NCI-H1105 treated with DMSO at 0.1 percent for 48 hours (cell line): Measurements from ENCODE around the gene AUTS2.

Experiments
- DNase-seq: peaks from one replicate; lab custom pipeline; 2025; lab: John Stamatoyannopoulos, UW

AUTS2 gene

DNA sequence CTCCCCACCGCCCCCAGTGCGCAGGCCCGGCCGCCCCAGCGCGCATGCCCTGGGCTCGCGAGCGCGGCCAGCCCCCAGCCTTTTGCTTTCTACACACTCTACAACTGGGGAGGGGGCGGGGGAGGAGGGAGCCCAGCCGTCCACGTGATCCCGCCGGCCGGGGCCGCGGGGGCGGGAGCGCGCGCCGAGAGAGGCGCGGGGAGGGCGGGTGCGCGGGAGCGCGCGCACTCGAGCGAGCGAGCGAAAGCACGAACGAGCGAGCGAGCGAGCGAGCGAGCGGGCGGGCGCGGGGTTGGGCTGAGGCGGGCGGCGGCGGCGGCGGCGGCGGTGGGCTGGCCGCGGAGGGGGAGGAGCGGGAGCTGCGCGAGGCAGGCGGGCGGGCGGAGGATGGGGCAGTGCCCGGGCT lies at the start of gene AUTS2:
TSS of gene AUTS2 (plus strand) at position 395 of the 406 bp plus-strand sequence. CDS start 1,179 bp downstream, outside the sequence.
- DNase-seq = no peak

DNA sequence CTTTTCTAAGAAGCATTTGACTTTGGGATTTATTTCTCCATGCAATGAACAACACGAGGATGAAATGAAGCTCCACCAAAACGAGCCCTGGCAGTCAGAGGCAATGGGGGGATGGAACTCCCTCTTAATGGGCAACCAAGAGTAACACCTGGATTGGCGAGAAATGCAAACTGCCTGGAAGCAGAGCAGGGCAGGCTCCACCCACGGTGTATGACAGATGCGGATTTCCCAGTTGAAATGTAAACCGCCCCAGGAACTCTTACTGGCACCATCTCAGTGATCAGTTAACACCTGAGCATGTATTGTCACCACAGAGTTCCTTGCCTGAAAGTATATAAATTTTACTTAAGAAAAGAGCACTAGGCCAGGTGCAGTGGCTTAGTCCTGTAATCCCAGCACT lies 47.3 kb upstream of the AUTS2 start:
- no peak for DNase-seq

DNA sequence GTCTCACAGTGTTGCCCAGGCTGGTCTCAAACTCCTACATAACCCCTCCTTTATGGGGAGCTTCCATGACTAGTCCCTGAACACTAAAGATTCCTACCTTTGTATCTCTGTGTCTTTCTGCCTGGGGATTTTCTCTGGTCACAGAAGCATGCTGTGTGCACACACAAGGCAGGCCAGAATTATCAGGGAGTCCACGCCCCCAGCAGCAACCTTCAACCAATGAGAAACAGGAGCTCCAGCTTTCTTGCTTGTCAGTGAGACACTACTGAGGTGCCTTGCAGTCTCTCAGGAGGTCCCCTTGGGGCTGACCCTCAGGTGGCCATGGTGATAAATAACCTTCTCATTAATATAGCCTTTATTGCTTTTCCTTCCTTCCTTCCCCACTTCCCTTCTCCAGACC lies 45.1 kb upstream of the AUTS2 start:
- no peak for DNase-seq

DNA sequence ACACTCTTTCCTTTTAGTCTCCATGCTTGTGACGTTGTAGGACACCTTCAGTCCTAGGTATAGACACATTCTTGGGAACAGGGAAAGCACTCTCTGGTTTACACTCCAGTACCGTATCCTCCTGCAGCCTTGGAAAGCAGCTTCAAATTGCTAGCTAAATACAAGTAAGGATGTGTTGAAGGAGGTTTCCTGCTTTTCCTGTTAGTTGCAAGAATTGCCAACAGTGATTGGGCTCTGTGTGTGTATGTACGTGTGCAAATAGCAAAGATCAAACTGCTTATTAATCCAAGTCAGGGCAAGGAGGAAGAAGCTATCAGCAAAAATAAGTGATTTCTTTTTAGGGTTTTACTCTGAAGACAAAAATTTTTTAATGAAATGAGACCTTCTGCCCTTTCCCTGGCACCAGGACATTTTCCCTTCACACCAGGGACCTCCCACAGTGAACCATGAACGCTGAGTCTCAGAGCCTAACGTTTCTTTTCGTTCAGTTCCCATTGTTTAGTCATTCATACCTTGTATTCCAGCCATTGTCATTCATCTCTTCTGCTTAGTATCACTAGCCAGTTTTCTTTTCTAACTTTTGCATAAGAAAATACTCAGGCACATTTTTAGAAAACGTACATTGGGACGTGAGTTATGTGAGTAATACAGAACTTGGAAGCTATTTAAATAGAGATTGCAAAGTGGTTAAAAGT lies 36.9 kb upstream of the AUTS2 start:
- no peak for DNase-seq

DNA sequence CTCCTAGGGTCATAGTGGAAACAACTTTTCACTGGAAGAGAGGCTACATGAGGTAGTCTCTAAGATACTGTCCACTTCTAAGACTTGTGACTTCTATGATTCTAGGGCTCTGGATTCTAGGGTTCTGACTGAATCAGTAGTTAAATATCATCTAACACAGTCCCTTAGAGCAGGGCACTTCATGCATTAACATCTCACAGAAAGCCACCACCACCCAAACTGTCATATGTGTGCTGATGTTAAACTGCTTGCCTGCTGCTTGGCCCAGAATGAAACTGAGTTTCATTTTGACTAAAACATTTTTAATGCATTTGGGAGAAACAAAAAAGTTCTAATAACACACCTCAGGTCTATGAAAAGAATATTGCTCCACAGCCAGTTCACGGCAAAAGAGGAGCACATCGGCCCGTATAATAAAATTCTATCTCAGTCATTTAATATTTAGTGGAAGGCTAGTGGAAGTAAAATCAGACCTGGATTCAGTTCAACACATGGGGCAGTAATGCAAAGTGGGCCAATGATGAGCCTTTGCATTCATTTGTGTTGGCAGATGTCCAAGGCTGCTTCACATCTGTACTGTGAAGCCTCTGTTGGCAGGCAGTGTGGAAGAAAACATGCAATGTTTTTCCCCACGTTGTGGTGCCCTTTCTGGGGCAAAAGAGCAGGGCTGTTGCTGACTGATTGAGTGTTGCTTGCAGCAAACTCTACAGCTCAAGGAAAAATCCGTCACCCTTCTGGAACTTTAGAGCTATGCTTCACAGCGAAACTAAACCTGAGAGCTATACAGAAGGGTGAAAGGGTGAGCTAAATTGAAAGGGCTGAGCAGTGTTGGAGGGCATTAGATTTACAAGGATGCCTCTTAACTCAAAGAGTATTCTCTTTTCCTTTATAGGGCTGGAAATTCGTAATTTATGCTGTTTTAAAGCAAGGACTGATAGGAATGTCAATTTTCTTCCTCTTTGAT lies 33.5 kb upstream of the AUTS2 start:
- DNase-seq = peak; percentile 84

DNA sequence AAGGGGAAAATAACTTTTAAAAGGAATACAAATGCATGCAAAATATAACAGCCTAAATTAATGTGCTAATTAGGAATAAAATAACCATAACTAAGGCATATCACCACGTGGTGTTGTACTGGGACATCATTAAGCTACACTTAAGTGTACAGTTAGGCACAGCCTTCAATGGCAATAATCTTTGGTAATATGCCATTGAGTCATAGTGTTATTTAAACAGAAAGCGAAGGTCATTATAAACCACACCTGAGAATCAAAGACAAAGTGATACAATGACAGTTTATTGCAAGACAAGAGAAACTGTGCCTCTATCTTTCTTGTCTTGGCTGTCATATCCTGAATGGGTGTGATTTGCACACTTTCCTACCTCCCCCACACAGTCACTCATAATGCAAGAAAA lies 30.5 kb upstream of the AUTS2 start:
- no peak for DNase-seq

DNA sequence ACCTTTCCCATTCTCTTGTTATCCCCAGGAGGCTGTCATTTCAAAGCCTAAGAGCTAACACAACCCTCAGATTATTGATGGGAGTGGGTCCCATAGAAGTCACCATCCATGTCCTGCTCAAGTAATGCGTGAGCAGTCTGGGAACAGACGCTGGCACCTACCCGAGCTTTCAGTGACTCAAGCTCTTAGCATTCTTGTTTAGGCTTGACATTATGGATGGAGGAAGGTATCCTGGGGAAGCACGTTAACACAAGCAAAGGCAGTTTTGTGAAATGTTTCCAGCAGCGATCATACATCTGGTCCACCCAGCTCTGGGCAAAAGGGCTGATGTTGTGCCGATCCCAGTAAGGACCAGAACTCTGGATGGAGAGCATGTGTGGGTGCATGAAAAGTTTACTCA lies 30.0 kb upstream of the AUTS2 start:
- DNase-seq = no peak

DNA sequence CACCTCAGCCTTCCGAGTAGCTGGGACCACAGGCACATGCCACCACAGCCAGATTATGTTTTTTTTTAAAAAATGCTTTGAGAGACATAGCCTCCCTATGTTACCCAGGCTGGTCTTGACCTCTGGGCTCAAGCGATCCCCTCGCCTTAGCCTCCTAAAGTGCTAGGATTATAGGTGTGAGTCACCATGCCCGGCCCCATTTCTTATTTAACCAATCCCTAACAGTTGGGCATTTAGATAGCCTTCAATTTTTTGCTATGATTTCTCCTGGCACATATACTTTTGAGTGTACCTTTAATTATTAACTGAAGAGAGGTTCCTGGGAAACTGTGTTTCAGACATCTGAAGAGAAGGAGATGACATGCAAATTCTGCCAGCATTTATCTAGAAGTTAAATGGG lies 22.6 kb upstream of the AUTS2 start:
- no peak for DNase-seq

DNA sequence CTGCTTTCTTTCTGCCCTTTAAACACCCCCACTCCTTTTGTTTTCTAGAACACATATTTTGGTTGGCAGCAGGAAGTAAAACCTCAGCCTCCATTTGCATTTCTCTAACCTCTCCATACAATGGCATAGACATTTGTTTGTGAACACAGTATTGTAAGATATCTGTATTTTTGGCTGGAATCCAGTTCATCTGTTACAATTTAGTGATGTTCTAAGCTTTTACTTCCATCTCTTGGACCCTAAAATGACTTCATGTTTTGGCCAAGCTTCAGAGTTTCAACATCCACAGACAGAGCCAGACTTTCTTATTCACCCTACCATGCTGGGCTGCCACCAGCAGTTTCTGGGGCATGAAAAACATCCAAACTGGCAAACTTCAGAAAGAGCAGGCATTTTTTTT lies 21.1 kb upstream of the AUTS2 start:
- no peak for DNase-seq

DNA sequence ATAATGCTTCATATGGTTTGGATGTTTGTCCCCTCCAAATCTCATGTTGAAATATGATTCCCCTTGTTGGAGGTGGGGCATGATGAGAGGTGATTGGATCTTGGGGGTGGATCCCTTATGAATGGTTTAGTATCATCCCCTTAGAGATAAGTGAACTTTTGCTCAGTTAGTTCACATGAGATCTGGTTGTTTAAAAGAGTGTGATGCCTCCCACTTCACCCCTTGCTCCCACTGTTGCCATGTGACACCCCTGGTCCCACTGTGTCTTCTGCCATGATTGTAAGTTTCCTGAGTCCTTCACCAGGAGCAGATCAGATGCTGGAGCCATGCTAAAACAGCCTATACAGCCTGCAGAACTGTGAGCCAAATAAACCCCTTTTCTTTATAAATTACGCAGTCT lies 13.1 kb upstream of the AUTS2 start:
- DNase-seq = no peak

DNA sequence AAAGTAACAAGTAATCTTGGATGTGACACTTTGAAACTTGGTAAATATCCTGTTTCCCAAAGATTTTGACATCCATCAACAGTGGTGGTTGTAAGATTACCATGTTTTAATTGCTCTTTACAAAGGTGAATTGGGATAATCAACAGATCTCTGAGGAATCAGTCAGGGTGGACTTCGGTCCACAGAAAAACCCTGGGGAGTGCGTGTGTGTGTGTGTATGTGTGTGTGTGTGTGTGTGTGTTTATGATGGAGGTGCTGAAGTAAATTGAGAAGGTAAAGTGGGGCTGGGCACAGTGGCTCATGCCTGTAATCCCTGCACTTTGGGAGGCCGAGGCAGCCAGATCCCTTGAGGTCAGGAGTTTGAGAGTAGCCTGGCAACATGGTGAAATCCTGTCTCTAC lies 12.0 kb upstream of the AUTS2 start:
- no peak for DNase-seq

DNA sequence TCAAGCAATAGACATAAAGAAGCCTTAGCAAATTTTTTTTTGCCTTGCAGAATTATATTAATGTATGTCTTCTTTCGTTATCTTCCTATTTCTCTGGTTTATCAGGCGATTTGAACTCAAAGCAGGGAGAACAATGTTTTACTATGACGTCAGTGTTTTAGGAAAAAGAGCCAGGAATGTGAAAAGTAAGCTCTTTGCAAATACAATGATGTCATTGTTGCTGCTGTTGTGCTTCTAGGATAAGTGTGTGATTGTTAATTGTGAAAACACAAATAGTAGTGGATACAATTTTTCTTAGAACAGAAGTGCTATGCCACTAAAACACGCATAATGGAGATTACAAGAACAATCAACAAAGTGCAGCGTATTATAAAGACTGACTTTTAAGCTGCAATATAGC lies 9.5 kb upstream of the AUTS2 start:
- DNase-seq = no peak

DNA sequence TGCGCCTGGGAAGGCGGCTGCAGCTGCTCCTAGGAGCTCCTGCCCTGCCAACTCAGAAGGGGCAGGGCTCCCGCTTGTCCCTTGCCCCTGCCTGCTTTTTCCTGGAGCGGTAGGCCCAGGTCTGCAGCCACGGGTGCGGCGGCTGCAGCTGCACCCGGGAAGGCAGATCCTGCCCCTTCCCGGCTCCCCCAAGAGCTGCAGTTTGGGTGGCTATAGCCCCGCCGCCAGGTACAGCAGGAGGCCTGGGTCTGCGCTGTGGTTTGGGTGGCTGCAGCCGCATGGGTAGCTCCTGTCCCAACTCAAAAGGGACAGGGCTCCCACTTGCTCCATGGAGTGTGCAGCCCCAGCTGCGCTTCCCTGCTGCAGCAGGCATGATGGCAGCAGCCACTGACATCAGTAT lies 6.5 kb upstream of the AUTS2 start:
- no peak for DNase-seq

DNA sequence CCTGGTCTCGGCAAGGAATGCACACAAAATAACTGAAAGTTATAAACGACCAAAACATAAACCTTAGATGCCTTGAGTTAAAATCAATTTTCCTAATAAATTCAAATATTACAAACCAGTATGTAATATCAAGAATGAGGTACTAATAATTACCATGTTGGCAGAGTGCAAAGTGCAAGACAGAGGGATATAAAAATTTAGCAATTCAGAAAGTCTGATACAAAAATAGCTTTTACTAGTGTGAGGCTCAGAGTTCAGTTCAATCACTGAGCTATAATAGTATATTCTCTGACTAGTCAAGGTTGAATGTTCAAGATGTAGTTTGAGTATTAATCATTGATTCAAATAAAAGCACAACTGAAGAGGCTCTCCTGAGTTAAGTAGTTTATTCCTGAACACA lies 4.8 kb upstream of the AUTS2 start:
- DNase-seq = no peak

DNA sequence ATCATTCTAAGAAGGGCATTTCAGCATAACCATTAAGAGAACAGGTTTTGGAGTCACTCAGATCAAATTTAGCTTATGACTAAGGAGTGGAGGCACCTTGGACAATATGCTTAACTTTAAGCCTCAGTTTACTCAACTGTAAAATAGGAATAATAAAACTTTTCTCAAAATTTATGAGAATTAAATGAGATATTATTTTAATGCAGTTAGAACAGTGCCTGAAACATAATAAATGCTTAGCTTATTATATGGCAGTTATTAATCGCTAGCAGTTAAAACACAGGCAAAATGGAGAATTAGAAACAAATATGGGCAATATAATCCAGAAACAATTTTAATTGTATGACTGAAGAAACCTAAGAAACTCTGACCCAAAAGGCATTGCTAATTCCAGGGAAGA lies 2.9 kb upstream of the AUTS2 start:
- DNase-seq = no peak

DNA sequence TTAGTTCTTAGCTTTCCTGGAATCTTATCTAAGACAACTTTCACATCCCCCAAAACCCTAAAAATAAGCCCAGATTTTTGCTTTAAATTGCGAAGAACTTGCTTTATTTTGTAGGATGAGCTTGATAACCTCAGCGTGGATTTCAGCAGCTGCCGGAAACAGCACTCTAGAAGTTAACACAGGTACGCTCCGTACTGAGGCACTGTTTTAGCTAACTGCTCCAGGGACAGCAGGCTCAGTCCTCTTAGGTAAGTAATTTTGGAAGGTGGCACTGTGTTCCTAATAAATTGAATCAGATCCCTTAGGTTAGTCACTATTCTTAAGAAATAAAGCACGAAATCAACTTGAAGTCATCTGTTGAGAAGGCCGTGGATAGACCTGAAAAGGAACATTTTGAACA lies 2.2 kb upstream of the AUTS2 start:
- DNase-seq = no peak

DNA sequence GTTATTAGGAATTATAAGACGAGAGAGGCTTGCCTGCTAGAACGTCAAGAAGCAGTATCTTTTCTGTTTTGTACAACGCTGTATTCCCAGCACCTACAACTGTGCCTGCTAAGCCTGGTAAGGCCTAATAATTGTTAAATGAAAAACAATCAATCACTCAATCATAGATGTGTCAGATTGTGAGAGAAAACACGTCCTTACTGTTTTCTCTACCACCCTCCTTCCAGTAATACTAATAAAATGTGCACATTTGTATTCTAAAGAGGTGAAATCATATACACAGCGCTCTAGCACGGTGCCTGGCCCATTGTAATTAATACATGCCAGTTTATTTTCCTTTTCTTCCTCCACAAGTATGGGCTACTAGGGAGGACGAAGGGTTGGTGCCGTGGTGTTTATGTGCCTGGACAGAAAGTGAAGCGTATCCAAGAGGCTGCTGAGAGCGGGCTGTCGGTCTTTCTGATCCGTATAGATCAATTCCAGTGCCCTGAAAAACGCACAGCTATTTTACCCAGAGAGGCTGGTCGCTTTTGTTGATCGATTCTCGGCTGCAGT lies 1.5 kb upstream of the AUTS2 start:
- no peak for DNase-seq

DNA sequence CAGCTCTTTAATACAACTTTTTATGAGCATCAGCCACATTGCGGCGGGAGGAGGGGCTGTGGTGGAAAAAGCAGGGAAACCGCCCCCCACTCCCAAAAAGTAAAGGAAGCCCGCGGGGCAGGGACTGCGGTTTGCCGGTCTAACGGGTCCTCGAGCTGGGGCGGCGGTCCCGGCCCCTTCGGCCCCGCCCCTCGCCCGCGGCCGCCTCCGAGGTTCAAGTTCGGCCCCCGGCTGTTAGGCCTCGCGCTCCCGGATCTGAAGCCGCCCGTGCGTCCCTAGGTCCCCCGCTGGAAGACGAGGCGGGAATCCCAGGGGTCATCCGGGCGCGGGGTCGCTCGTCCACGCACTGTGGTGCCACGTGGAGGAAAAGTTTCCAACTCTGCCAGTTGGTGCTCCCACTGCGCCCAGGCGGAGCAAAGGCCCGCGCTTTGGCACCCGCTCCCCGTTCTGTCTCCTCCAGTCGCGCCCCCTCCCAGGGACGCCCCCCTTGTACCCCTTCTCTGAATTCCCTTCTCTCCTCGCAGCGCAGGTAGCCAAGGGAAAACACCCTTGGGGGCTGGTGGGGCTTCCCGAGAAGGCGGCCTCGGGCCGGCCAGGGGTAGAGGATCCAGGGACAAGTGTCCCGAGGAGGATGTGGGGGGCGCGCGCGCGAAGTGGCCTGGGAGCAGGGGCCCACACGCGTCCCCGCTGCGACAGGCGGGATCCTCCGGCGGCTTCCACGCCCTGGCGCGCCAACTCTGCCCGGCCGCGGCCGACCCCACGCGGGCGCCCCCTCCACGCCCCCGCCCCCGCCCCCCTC lies 798 bp upstream of the AUTS2 start:
- DNase-seq = no peak

DNA sequence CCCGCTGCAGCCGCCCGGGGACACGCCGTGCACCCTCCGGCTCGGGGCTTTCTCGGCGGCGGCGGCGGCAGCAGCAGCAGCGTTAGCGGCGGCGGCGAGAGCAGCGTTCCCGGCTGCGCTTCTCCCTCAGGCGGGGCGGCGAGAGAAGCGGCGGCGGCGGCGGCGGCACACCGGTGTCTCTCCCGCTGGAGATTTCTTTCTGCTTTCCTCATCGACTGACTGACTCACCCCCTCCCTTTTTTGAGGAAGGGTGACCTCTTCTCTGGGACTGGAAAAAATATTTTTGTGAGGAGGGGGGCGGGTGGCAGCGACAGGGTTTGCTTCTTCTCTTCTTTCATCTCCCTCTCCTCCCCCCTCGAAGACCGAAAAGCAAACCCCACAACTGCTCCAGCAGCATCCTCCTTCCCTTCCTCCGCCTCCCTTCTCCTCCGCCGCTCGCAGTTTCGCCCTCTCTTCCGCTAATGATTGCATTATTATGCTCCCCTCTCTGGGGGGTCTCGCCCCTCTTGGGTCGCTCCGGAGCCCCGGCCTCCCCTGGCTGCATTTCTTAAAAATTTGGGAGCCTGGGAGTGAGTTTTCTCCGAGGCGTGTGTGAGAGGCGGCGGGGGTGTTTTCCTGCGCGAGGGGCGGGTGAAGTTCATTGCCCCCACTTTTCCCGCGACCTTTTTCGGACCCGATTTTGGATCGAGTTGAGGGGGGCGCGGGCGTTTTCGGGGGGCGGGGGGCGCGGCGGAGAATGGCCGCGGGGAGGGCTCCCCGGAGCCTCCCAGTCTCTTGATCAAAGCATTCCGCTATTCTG lies 411 bp downstream of the AUTS2 start:
- DNase-seq = peak; percentile 68

DNA sequence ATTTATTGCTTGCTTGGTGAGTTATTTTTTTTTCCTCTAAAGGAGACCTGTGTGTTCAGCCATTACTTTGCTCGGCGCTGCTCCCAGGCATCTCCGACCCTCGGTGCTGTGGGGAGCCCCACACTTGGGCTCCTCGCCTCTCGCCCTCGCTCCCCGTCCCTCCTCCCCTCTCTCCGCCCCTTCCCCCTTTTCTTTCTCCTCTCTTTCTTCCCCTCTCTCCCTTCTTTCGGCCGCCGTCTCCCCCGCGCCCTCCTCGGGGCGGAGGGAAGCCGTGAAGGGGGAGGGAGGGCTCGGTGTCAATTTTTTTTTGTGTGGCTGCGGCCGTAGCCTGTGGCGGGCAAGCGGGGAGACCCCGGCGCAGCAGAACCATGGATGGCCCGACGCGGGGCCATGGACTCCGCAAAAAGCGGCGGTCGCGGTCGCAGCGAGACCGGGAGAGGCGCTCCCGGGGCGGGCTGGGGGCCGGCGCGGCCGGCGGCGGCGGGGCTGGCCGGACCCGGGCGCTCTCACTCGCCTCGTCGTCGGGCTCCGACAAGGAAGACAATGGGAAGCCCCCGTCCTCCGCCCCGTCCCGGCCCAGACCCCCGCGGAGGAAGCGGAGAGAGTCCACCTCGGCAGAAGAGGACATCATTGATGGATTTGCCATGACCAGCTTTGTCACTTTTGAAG lies 1.1 kb downstream of the AUTS2 start:
- peak; percentile 43 for DNase-seq
